Endometrial microvascular endothelial cells (primary cell): ENCODE measurements around the gene DNAI1. TPM values are rescaled to one million over a fixed set of nuclear protein-coding genes. Genes with fewer than 3 reads are reported as not detected.

Experiments used
- in situ Hi-C: cut with HindIII; loops from 2 replicates; pipeline ENCODE4 v1.10.0; 2017; ENCODE audit warnings: low sequenced_read_pairs, low pct_unique_long_range_greater_than_20kb; ENCODE audit errors: inconsistent ontology term
- total RNA-seq: library from RNA; depleted of rRNA; stranded (reverse); fragments of >200 nt; gene quantifications from one replicate; pipeline ENCODE4 v1.2.3, GENCODE V29; 2015; ENCODE audit errors: inconsistent ontology term

The DNAI1 gene
- total RNA-seq, 1 donor from 2014 or later: not detected

GRCh38 chr9:34506623-34507022, 48.0 kb downstream of the DNAI1 start:
- in situ Hi-C loops: no loop called here

DNA sequence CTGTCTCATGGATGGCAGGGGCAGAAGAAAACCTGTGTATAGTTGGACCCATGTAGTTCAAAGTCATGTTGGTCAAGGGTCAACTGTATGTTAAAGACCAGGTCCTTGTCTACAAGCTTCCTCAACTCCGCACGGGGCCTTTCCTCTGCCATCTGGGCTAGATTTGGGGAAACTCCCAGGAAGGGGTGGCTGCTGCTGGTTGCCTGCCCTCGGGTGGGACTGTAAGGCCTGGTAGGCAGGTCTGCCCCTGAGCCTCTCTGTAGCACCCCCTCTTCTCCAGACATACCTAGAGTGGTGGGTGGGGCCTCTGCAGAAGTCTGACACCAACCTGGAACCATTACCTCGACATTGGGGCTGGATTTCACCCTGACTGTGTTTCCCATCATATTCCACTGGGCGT, 49.0 kb downstream of the DNAI1 start:
- in situ Hi-C loops: no loop called here

GRCh38 chr9:34507966-34508365, 49.4 kb downstream of the DNAI1 start:
- in situ Hi-C loops: no loop called here

GRCh38 chr9:34508463-34508862, 49.9 kb downstream of the DNAI1 start:
- in situ Hi-C loops: no loop called here

DNA sequence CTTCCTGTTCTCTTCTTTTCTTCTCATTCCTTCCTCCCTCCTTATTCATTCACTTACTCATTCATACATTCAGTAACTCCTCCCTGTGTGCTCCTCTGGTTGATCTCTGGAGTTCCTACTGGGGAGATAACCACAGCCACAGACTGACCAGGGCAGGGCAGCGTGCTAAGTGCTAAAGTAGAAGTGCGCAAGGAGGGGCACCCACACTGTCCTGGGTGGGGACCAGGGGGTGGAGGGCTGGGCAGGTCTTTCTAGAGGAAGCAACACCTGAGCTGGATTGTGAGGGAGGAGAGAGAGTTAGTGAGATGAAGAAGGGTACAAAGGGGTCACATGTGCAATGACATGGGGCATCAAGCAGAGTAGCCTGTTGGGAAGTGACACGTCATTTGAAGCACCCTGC, 50.3 kb downstream of the DNAI1 start:
- in situ Hi-C loops: no loop called here

GRCh38 chr9:34510497-34511468, 52.2 kb downstream of the DNAI1 start:
- in situ Hi-C loops: no loop called here

DNA sequence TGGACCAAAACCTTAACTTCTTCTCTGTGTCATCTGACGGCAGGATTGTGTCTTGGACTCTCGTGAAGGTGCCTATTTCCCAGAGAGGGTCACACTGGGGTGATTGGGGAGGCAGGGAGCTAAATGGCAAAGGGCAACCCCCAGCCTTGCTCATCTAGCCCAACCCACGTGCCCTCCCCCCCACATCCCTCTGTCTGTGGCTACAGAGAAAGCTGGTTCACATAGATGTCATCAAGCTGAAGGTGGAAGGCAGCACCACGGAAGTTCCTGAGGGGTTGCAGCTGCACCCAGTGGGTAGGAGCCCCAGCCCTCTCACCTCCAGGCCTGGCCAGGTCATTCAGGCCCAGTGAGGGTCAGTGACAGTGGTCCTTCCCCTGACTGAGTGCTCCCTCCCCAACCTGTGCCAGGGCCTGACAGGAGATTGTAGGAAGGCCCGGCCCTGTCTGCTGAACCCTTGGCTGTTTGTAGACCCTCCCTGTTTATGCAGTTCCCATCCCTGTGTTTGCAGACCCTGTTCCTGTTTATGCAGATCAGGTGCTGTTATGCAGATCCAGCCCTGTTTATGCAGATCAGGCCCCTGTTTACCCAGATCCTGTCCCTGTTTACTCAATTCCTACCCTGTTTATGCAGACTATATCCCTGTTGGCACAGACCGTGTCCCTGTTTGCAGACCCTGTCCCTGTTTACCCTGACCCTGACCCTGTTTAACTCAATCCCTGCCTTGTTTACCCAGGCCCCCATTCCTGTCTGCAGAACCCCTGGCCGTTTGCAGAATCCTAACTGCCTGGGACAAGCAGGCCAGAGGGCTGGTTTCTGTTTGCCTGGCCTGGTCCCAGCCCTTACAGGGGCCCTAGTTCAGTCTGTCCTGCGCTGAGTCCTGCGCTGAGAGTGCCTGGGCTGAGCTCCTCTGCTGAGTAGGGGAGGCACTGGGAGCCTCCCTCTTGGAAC, 53.8 kb downstream of the DNAI1 start:
- in situ Hi-C loops: no loop called here

DNA sequence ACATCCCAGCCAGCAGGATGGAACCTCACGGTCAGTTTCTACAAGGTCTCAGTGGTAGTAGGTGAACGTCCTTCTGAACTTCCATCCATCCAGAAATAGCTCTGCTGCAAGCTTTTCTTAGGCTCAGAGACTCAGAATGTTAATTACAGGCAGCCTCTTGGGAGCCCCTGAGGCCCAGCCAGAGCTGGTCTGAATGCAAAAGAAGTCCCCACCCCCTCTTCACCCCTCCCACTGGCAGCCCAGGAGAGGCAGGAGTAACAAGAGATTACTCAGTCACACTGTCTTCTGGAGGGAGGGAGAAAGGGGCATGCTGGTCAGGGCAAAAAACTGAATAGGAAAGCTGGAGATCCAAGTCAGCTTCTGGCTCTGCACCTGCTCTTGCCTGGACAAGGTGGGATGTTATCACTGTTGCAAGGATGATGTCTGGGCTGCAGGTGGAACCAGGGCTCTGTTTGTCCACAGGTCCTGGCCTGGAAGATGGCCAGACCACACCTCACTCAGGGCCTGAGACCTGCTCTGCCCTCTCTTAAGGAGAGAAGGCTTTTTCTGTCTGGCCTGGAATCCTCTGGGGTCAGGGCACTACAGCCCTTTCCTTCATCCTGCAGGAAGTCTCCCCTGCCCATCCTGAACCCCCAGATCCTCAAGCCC, 55.1 kb downstream of the DNAI1 start:
- in situ Hi-C loops: no loop called here

DNA sequence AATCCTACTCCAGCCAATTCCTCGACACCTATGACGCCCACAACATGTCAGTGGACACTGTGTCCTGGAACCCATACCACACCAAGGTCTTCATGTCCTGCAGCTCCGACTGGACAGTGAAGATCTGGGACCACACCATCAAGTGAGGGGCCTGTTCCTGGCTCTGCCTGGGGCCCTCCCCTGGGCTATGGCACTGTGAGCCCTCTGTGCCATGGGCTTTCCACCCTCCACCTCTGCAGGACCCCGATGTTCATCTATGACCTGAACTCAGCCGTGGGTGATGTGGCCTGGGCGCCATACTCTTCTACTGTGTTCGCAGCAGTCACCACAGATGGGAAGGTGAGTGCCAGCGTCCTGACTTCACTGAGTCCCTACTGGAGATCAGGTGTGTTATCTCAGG, 55.8 kb downstream of the DNAI1 start:
- in situ Hi-C loops: no loop called here

- in situ Hi-C loops: no loop called here
Observed at GRCh38 chr9:34514816-34515215, 56.2 kb downstream of the DNAI1 start.

GRCh38 chr9:34515959-34516358, 57.4 kb downstream of the DNAI1 start:
- in situ Hi-C loops: no loop called here

DNA sequence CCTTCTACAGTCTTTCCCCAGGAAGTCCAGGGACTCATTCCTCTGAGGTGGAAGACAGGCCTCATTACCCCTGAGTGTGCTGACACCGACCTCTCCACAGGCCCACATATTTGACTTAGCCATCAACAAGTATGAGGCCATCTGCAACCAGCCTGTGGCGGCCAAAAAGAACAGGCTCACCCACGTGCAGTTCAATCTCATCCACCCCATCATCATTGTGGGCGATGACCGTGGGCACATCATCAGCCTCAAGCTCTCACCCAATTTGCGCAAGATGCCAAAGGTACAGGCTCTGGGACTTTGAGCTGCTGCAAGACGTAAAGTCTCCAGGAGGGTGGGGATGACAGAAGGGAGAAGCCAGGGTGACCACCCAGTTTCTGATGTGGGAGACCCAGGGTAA, 58.6 kb downstream of the DNAI1 start:
- in situ Hi-C loops: no loop called here

DNA sequence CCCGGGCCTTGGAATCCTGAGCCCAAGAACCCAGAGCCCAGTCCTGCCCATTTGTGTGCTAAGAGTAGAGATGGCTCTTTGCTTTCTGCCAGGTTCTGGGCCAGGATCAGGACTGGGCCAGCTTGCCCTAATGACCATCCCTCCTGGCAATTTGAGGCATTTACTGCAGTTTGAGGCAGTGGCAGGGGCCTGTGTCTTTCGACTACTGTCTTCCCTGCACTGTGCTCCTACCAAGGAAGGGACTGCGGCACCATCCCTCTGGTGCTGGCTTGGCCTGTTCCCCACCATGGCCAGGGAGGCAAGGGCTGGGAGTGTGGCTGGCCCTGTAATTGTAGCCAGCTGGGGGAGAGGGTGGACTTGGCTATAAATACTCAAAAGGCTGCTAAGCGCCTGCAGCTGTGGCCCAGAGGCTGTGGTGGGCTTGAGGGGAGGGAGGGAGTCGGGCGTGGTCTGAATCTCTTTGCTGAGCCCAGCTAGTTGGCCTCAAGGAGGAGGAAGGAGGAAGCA, 59.6 kb downstream of the DNAI1 start:
- in situ Hi-C loops: no loop called here

DNA sequence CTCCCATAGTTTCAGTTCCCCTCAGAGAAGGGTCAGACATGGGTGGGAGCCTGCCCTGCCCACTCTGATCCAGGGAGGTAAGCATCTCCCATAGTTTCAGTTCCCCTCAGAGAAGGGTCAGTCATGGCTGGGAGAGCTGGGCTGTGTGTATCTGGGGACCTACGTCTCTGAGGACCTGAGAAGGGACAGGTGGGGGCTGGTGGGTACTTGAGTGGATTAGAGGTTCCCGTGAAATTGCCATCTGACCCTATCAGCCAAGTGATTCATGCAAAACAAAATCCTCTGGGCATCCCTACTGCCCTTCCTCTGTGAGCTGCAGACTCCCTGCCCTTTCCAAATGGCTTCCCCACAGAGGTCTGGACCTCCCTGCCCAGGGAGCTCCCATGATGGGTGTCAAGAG, 60.3 kb downstream of the DNAI1 start:
- in situ Hi-C loops: no loop called here

- in situ Hi-C loops: no loop called here
Observed at GRCh38 chr9:34519321-34520020, 60.9 kb downstream of the DNAI1 start.

- in situ Hi-C loops: no loop called here
Observed at GRCh38 chr9:34520096-34520495, 61.5 kb downstream of the DNAI1 start.

- in situ Hi-C loops: no loop called here
Observed at GRCh38 chr9:34520505-34521385, 62.1 kb downstream of the DNAI1 start.
